Skeletal muscle tissue (tissue), 4 donors: Measurements from ENCODE around the gene CARD9. TPM values are rescaled to one million over a fixed set of nuclear protein-coding genes. Genes with fewer than 3 reads are reported as not detected.

Experiments
- H3K27ac ChIP-seq: one replicate; pipeline ENCODE4 v1.7.0; 2013; ENCODE audit warnings: mild to moderate bottlenecking, low read depth, low read length, inconsistent platforms
- H3K27me3 ChIP-seq, 3 donors: one replicate each; pipeline ENCODE4 v1.7.0; 2013; ENCODE audit warnings: low read length in 3 of 3; ENCODE audit not compliant: control insufficient read depth in 3 of 3, insufficient read depth in 3 of 3
- H3K36me3 ChIP-seq, 3 donors: one replicate each; pipeline ENCODE4 v1.7.0; 2013; ENCODE audit warnings: low read length in 3 of 3; ENCODE audit not compliant: control insufficient read depth in 3 of 3, insufficient read depth in 3 of 3
- H3K4me1 ChIP-seq, 3 donors: one replicate each; pipeline ENCODE4 v1.7.0; 2013; ENCODE audit warnings: low read length in 3 of 3, mild to moderate bottlenecking in 3 of 3; ENCODE audit not compliant: control insufficient read depth in 3 of 3, insufficient read depth in 3 of 3
- H3K4me3 ChIP-seq, 3 donors: one replicate each; pipeline ENCODE4 v1.7.0; 2013; ENCODE audit warnings: low read length in 3 of 3
- H3K9ac ChIP-seq, 3 donors: one replicate each; pipeline ENCODE4 v1.7.0; 2013; ENCODE audit warnings: low read length in 3 of 3, mild to moderate bottlenecking in 3 of 3, moderate library complexity in 2 of 3, low read depth in 1 of 3
- H3K9me3 ChIP-seq, 3 donors: one replicate each; pipeline ENCODE4 v1.7.0; 2013; ENCODE audit warnings: low read length in 3 of 3; ENCODE audit not compliant: control insufficient read depth in 3 of 3
- total RNA-seq: library from RNA; depleted of rRNA; stranded (reverse); fragments of >200 nt; gene quantifications from one replicate; pipeline ENCODE4 v1.2.3, GENCODE V29; 2014
- donor health status: Osteomylitis.

Gene CARD9
- total RNA-seq, 1 donor from 2014 or later, result 1.0 TPM

GRCh38 chr9:136337416-136338395 lies 35.8 kb downstream of the CARD9 start:
- peaks cover 0 to 26% (median 12%) of the 10 kb centered on the region in 3 donors for H3K27me3 ChIP-seq
- peaks cover 0 to 10% (median 0%) of the 10 kb centered on the region in 3 donors for H3K4me1 ChIP-seq
- H3K9ac ChIP-seq, result no peak overlapping the region
- no peak overlapping the region for H3K27ac ChIP-seq
- no peaks in the 10 kb centered on the region for H3K9me3 ChIP-seq
- H3K36me3 ChIP-seq, result no peaks in the 10 kb centered on the region
- no peak overlapping the region for H3K4me3 ChIP-seq

GRCh38 chr9:136336881-136337280 lies 36.6 kb downstream of the CARD9 start:
- Histone ChIP-seq H3K4me3 (no peak overlapping the region), H3K27ac (no peak overlapping the region), H3K9ac (no peak overlapping the region), H3K4me1 (peaks cover 0 to 6% (median 0%) of the 10 kb centered on the region in 3 donors), H3K27me3 (peaks cover 0 to 20% (median 6%) of the 10 kb centered on the region in 3 donors), H3K9me3 (no peaks in the 10 kb centered on the region), H3K36me3 (no peaks in the 10 kb centered on the region)

GRCh38 chr9:136336156-136336870 lies 37.2 kb downstream of the CARD9 start:
- H3K27me3 ChIP-seq, result peaks cover 0 to 18% (median 5%) of the 10 kb centered on the region in 3 donors
- H3K27ac ChIP-seq, result no peak overlapping the region
- peaks cover 0 to 2% (median 0%) of the 10 kb centered on the region in 3 donors for H3K4me1 ChIP-seq
- H3K9ac ChIP-seq, result no peak overlapping the region
- no peak overlapping the region for H3K4me3 ChIP-seq
- no peaks in the 10 kb centered on the region for H3K36me3 ChIP-seq
- H3K9me3 ChIP-seq, result no peaks in the 10 kb centered on the region

DNA sequence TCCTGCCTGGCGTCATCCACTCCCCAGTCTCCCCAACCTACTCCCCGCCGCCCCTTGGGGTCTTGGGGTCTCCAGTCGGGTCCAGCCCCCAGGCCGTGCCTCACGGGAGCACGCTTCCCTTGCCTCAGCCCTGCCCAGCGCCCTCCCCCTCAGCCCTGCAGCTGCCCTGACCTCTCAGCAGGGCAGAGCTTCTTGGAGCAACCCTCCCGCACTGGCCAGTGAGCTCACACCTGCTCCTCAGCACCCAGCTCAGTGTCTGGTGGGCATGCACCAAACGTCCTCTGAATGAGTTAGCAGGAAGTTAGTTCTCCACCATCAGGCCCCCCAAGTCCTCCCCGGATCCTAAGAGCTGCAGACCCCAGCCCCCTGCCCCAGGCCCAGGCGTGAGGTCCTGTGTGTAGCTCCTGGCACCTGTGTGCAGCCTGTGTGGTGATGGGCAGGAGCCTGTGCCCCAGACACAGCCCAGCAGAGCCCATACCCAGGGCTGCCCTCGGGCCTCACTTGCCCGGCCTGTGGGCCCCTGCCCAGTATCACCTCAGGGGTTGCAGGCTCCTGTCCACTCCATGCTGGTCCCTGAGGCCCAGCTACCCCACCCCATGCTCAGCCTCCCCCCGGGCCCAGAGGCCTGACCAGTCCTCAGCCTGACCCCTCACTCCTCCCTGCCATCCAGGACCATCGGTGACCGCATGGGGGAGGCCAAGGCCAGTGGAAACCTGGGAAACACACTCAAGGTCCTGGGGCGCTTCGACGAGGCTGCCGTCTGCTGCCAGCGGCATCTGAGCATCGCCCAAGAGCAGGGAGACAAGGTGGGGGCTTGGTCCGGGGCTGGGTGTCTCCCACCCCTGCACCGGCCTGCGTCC lies 37.9 kb downstream of the CARD9 start:
- H3K9me3 ChIP-seq, result no peaks in the 10 kb centered on the region
- H3K4me3 ChIP-seq, result no peak overlapping the region
- H3K27me3 ChIP-seq, result peaks cover 0 to 16% (median 0%) of the 10 kb centered on the region in 3 donors
- no peaks in the 10 kb centered on the region for H3K36me3 ChIP-seq
- H3K9ac ChIP-seq, result no peak overlapping the region
- no peaks in the 10 kb centered on the region for H3K4me1 ChIP-seq
- H3K27ac ChIP-seq, result no peak overlapping the region

DNA sequence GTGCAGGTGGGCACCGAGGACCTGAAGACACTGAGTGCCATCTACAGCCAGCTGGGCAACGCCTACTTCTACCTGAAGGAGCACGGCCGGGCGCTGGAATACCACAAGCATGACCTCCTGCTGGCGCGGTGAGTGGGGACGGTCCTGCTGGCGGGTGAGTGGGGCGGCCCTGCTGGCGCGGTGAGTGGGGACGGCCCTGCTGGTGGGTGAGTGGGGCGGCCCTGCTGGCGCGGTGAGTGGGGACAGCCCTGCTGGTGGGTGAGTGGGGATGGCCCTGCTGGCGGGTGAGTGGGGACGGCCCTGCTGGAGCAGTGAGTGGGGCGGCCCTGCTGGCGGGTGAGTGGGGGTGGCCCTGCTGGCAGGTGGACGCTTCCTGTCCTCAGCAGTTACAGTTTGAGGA lies 38.9 kb downstream of the CARD9 start:
- Histone ChIP-seq H3K4me3 (no peak overlapping the region), H3K27me3 (peaks cover 0 to 16% (median 0%) of the 10 kb centered on the region in 3 donors), H3K27ac (no peak overlapping the region), H3K9me3 (no peaks in the 10 kb centered on the region), H3K36me3 (no peaks in the 10 kb centered on the region), H3K9ac (no peak overlapping the region), H3K4me1 (no peaks in the 10 kb centered on the region)

GRCh38 chr9:136333486-136333885 lies 40.0 kb downstream of the CARD9 start:
- Histone ChIP-seq H3K4me1 (peaks cover 6 to 9% (median 6%) of the 10 kb centered on the region in 3 donors), H3K36me3 (no peaks in the 10 kb centered on the region), H3K4me3 (no peak overlapping the region), H3K27ac (no peak overlapping the region), H3K27me3 (peaks cover 0 to 22% (median 7%) of the 10 kb centered on the region in 3 donors), H3K9ac (no peak overlapping the region), H3K9me3 (no peaks in the 10 kb centered on the region)

DNA sequence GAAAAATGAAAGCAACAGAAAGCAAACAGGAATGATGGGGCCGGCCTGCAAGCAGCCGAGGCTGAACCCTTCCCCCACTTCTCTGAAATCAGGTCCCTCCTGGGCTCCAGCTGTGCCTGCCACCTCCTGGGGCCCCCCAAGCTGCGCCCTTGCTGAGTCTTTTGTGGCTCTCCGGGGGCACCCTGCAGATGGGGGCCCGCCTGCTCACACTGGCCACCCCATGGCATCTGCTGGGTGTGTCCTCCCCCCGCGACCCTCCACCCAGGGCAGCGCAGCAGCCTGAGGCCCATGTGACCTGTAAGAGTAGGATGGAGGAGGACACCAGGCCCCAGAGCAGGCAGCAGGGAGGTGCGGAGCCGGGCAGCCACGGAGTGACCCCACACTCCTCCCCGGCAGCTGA lies 40.4 kb downstream of the CARD9 start:
- Histone ChIP-seq H3K36me3 (no peaks in the 10 kb centered on the region), H3K9me3 (no peaks in the 10 kb centered on the region), H3K4me1 (peaks cover 10 to 13% (median 11%) of the 10 kb centered on the region in 3 donors)

DNA sequence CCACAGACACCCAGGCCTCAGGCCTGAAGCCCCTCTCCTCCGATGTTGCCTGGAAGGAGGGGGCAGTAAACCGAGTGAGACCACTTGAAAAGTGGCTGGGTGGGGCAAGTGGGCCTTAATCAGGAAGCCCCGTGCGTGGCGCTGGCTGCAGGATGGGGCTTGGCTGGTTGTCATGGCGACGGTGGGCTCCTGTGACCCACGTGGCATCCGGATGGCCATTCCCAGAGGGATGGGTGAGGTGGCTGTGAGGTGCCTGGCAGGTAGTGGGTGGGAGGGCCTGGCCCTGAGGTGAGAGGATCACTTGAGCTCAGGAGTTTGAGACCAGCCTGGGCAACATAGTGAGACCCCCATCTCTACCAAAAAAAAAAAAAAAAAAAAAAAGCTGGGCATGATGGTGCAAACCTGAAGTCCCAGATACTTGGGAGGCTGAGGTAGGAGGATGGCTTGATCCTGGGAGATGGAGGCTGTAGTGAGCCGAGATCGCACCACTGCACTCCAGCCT lies 40.9 kb downstream of the CARD9 start:
- no peak overlapping the region for H3K4me3 ChIP-seq
- H3K27me3 ChIP-seq, result peaks cover 5 to 23% (median 13%) of the 10 kb centered on the region in 3 donors
- H3K9me3 ChIP-seq, result no peaks in the 10 kb centered on the region
- peaks cover 12 to 15% (median 13%) of the 10 kb centered on the region in 3 donors for H3K4me1 ChIP-seq
- no peak overlapping the region for H3K27ac ChIP-seq
- no peaks in the 10 kb centered on the region for H3K36me3 ChIP-seq
- H3K9ac ChIP-seq, result no peak overlapping the region

More for the DNA sequence above, 40.4 kb downstream of the CARD9 start:
- Histone ChIP-seq H3K4me3 (no peak overlapping the region), H3K27me3 (peaks cover 3 to 26% (median 12%) of the 10 kb centered on the region in 3 donors), H3K27ac (no peak overlapping the region), H3K9ac (no peak overlapping the region)
